HepG2 (cell line): ENCODE results near the gene TRERF1. TPM values are rescaled to one million over a fixed set of nuclear protein-coding genes. Genes with fewer than 3 reads are reported as not detected.

ENCODE experiments used
- ATAC-seq: fragments of 200-7000 bp; cut with Tn5 transposase; 3 replicates; pipeline ENCODE4 v1.9.1; 2020; ENCODE audit warnings: mild to moderate bottlenecking, moderate library complexity
- BruUV-seq: library from RNA; stranded (reverse); fragments of 400-500 nt; replicated peaks from 2 replicates; lab custom pipeline; 2021; lab: Mats Ljungman, UMichigan
- CTCF ChIA-PET: fragments of 300-600 bp; formaldehyde crosslinking; extraction: SDS; loops from one replicate; lab custom pipeline; 2021; ENCODE audit warnings: low total read pairs, inconsistent platforms, low intra/inter-chr PET ratio; lab: Yijun Ruan, JAX
- POLR2A ChIA-PET: fragments of 350-600 bp; sonication (Branson Sonifier 250); formaldehyde crosslinking; loops from one replicate; lab custom pipeline; 2020; ENCODE audit warnings: antibody characterized with exemption, inconsistent platforms; lab: Yijun Ruan, JAX
- DNase-seq: peaks from one replicate; pipeline ENCODE4 v3.0.0-alpha.2; 2015; ENCODE audit warnings: low spot score
- FAIRE-seq: peaks from 3 replicates; lab custom pipeline; 2011; peaks lifted over from hg19 to GRCh38; lab: Jason Lieb, UNC
- H2AFZ ChIP-seq: one replicate; pipeline ENCODE4 v1.6.1; 2011; ENCODE audit warnings: low read length, inconsistent platforms
- H3K27ac ChIP-seq: fragments of 300-600 bp; 3 replicates; pipeline ENCODE4 v1.8.0; 2011; ENCODE audit warnings: mixed run types, mild to moderate bottlenecking, mixed read lengths, low read length, inconsistent platforms; ENCODE audit not compliant: insufficient read depth; ENCODE audit errors: extremely low read length
- H3K27me3 ChIP-seq, 2 experiments: fragments of 200-600 bp in 1 of 2; 2 replicates in 1 of 2; 3 replicates in 1 of 2; pipeline versions ENCODE4 v1.6.0 to v1.8.0; 2011; ENCODE audit warnings: low read length in 2 of 2, mild to moderate bottlenecking in 2 of 2, moderate library complexity in 2 of 2, inconsistent platforms in 1 of 2; ENCODE audit not compliant: insufficient read depth in 2 of 2, control insufficient read depth in 1 of 2
- H3K36me3 ChIP-seq, 2 experiments: fragments of 200-600 bp in 1 of 2; replicated peaks in 1 of 2; 2 replicates in 1 of 2; 3 replicates in 1 of 2; pipeline versions ENCODE4 v1.5.1 to v1.8.0; 2011; ENCODE audit warnings: low read length in 2 of 2, inconsistent platforms in 1 of 2; ENCODE audit not compliant: insufficient read depth in 2 of 2, control insufficient read depth in 1 of 2
- H3K4me1 ChIP-seq: 2 replicates; pipeline ENCODE4 v1.5.1; 2012; ENCODE audit warnings: low read length, inconsistent platforms; ENCODE audit not compliant: insufficient read depth
- H3K4me2 ChIP-seq: 2 replicates; pipeline ENCODE4 v1.6.0; 2011; ENCODE audit warnings: low read depth, low read length, inconsistent platforms
- H3K4me3 ChIP-seq, 3 experiments: fragments of 200-600 bp in 1 of 3; sonication (generic), shearing (Covaris generic) in 1 of 3; replicated peaks in 1 of 3; 2 replicates each; pipeline ENCODE4 v1.5.1; 2011 to 2016; ENCODE audit warnings: low read length in 3 of 3, inconsistent platforms in 2 of 3, low read depth in 2 of 3, mild to moderate bottlenecking in 2 of 3, control low read depth in 1 of 3, mixed read lengths in 1 of 3; ENCODE audit not compliant: insufficient read depth in 1 of 3
- H3K79me2 ChIP-seq: one replicate; pipeline ENCODE4 v1.6.1; 2011; ENCODE audit warnings: low read length, inconsistent platforms; ENCODE audit not compliant: insufficient read depth
- H3K9ac ChIP-seq: 2 replicates; pipeline ENCODE4 v1.6.0; 2011; ENCODE audit warnings: mild to moderate bottlenecking, low read depth, low read length, inconsistent platforms; ENCODE audit not compliant: insufficient read depth
- H3K9me3 ChIP-seq: 2 replicates; pipeline ENCODE4 v1.5.1; 2012; ENCODE audit warnings: mild to moderate bottlenecking, low read length
- H4K20me1 ChIP-seq: 2 replicates; pipeline ENCODE4 v1.6.0; 2011; ENCODE audit warnings: inconsistent platforms, mild to moderate bottlenecking, low read length, moderate library complexity; ENCODE audit not compliant: insufficient read depth
- IRF1 ChIP-seq: sonication (generic); formaldehyde crosslinking; IDR thresholded peaks from 2 replicates; pipeline ENCODE4 v1.4.0; 2020; ENCODE audit warnings: low read depth, mild to moderate bottlenecking, missing genetic modification reagents
- NFE2L1 ChIP-seq: sonication (generic); formaldehyde crosslinking; IDR thresholded peaks from 2 replicates; pipeline ENCODE4 v1.4.0; 2020; ENCODE audit warnings: missing genetic modification reagents, mild to moderate bottlenecking, borderline replicate concordance
- NFE2L2 ChIP-seq: fragments of 150-350 bp; IDR thresholded peaks from 2 replicates; pipeline ENCODE4 v1.6.1; 2014; ENCODE audit warnings: low read length
- RFX3 ChIP-seq: IDR thresholded peaks from 2 replicates; pipeline ENCODE4 v1.6.1; 2016; ENCODE audit warnings: missing biosample characterization, missing genetic modification reagents
- ZBTB25 ChIP-seq: IDR thresholded peaks from 2 replicates; pipeline ENCODE4 v1.6.1; 2018; ENCODE audit warnings: missing genetic modification reagents
- ZNF260 ChIP-seq: sonication (generic); formaldehyde crosslinking; IDR thresholded peaks from 2 replicates; pipeline ENCODE4 v1.4.0; 2020; ENCODE audit warnings: missing genetic modification reagents, low read depth, mild to moderate bottlenecking, borderline replicate concordance
- ZNF276 ChIP-seq: sonication (generic); formaldehyde crosslinking; IDR thresholded peaks from 2 replicates; pipeline ENCODE4 v1.4.0; 2020; ENCODE audit warnings: mild to moderate bottlenecking, low read depth, missing genetic modification reagents
- ZNF317 ChIP-seq: sonication (generic); formaldehyde crosslinking; IDR thresholded peaks from 2 replicates; pipeline ENCODE4 v1.5.0; 2020; ENCODE audit warnings: mild to moderate bottlenecking, missing genetic modification reagents
- ZNF446 ChIP-seq: sonication (generic); formaldehyde crosslinking; IDR thresholded peaks from 2 replicates; pipeline ENCODE4 v1.5.0; 2020; ENCODE audit warnings: mild to moderate bottlenecking, missing genetic modification reagents
- ZNF512B ChIP-seq: sonication (generic); formaldehyde crosslinking; IDR thresholded peaks from 2 replicates; pipeline ENCODE4 v1.5.1; 2020; ENCODE audit warnings: missing genetic modification reagents, mild to moderate bottlenecking, borderline replicate concordance
- ZNF550 ChIP-seq: sonication (generic); formaldehyde crosslinking; IDR thresholded peaks from 2 replicates; pipeline ENCODE4 v1.4.0; 2020; ENCODE audit warnings: mild to moderate bottlenecking, missing genetic modification reagents, borderline replicate concordance
- WGBS: methylation state at CpG from one replicate; pipeline ENCODE4 v1.1.6; 2017; ENCODE audit warnings: low lambda C conversion rate; 5-methylcytosine and 5-hydroxymethylcytosine counted together
- in situ Hi-C: cut with HindIII; loops from 2 replicates; pipeline ENCODE4 v1.10.0; 2017; ENCODE audit warnings: low pct_unique_long_range_greater_than_20kb; ENCODE audit not compliant: extremely low pct_ligation_motif_present
- intact Hi-C: fragments of 100-400 bp; cut with micrococcal nuclease; formaldehyde crosslinking; loops from one replicate; pipeline ENCODE4 v1.10.0; 2022; ENCODE audit not compliant: unreplicated experiment
- polyA plus RNA-seq, 8 experiments: library from polyadenylated mRNA; depleted of rRNA in 3 of 8; stranded (reverse) in 7 of 8; unstranded in 1 of 8; fragments of >200 nt; fragmentation: Illumina TruSeq in 4 of 8; extraction: Trizol in 4 of 8; gene quantifications; 2 replicates each; pipeline versions ENCODE4 v1.2.1 to v1.2.3, GENCODE V29; 2011 to 2016; ENCODE audit warnings: low read depth in 4 of 8, missing spikeins in 1 of 8, mixed read lengths in 1 of 8; ENCODE audit not compliant: insufficient read depth in 1 of 8
- total RNA-seq, 5 experiments: library from RNA; depleted of rRNA; stranded (reverse); fragments of >200 nt; fragmentation: Illumina TruSeq; extraction: Trizol; gene quantifications; 2 replicates each; pipeline ENCODE4 v1.2.3, GENCODE V29; 2016; ENCODE audit warnings: low read depth in 1 of 5
- TF ChIP-seq, protein P1 (sequence below): sonication (generic); formaldehyde crosslinking; IDR thresholded peaks from 2 replicates; pipeline ENCODE4 v1.5.0; 2020; ENCODE audit warnings: mild to moderate bottlenecking, missing genetic modification reagents

TRERF1 gene
- total and polyA plus RNA-seq, 2 of the 13 experiments (the other 11 are each of a cell fraction or from before 2014, with no cell fraction given): 0.02 TPM; not detected in 1

- TF ChIP-seq IRF1: no peak
Observed at GRCh38 chr6:42449917-42450476, 1.7 kb downstream of the TRERF1 start (continued).

DNA sequence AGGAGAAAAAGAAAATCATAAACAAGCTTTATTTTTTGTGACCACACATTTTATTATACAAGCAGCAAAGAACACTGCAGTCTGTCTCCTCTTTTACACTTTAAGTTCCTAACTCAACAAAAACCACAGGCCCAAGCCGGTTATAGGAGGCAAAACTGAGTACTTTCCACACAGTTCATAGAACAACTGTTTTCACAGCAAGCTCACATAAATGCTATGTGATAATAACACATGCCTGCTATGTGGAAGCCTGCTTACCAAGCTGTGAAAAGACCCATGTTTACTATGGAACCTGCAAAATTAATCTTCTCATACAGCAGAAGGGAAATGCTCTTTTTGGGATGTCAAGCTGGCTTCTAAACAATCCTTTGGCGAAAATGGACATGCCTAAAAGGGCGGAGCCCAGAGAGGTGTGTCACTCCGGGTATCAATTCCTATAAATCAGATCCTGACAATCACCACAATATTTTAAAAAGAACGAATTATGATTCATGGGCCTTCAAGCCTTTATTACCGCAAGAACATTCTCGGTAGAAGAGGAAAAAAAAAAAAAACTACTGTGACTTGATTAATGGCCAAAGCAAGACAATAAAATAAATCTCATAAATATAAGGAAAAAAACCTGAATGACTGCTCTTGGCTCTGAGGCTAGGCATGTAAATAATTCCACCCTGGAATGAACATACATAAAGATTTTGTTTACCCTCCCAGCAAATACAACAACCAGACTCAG, 2.6 kb downstream of the TRERF1 start:
- ChIA-PET CTCF (no interaction called here), POLR2A (no interaction called here)
- ATAC-seq (no peak), DNase-seq (no peak), FAIRE-seq (no peak)
- no peak for TF ChIP-seq ZNF446
- no peak for TF ChIP-seq ZNF260 (CRISPR knock-in tag)
- no peak for TF ChIP-seq NFE2L1
- TF ChIP-seq ZBTB25: no peak
- TF ChIP-seq, protein P1, sequence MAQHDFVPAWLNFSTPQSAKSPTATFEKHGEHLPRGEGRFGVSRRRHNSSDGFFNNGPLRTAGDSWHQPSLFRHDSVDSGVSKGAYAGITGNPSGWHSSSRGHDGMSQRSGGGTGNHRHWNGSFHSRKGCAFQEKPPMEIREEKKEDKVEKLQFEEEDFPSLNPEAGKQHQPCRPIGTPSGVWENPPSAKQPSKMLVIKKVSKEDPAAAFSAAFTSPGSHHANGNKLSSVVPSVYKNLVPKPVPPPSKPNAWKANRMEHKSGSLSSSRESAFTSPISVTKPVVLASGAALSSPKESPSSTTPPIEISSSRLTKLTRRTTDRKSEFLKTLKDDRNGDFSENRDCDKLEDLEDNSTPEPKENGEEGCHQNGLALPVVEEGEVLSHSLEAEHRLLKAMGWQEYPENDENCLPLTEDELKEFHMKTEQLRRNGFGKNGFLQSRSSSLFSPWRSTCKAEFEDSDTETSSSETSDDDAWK (CRISPR knock-in tag): no peak
- no peak for TF ChIP-seq NFE2L2
- no peak for TF ChIP-seq ZNF317 (CRISPR knock-in tag)
- TF ChIP-seq ZNF512B (CRISPR knock-in tag): no peak
- TF ChIP-seq RFX3 (CRISPR knock-in tag): no peak
- no peak for TF ChIP-seq ZNF550 (CRISPR knock-in tag)
- no peak for TF ChIP-seq ZNF276 (CRISPR knock-in tag)
- intact Hi-C loops (no loop called here), in situ Hi-C loops (no loop called here)
- Histone ChIP-seq H3K4me1 (peaks cover 11% of the 10 kb centered on the region), H3K36me3 (no peaks in the 10 kb centered on the region), H3K27ac (no peak overlapping the region), H4K20me1 (no peaks in the 10 kb centered on the region; the same call in 1 of the 2 replicates), H3K4me3 (no peak overlapping the region), H3K27me3 (peaks cover 9 to 86% of the 10 kb centered on the region in 2 experiments; a peak in 4 of 5 replicates), H2AFZ (no peak overlapping the region), H3K79me2 (no peaks in the 10 kb centered on the region), H3K4me2 (no peak overlapping the region), H3K9ac (no peak overlapping the region), H3K9me3 (no peaks in the 10 kb centered on the region)
- BruUV-seq: no TSS peak
- 27% methylated on average over 7 of the region's 7 CpGs for WGBS
